NCI-H460 (cell line): ENCODE data around the gene GLIS1. TPM values are rescaled to one million over a fixed set of nuclear protein-coding genes. Genes with fewer than 3 reads are reported as not detected.
"Not testable (repeated sequence)": the region's sequence is repeated elsewhere in the genome, so short reads cannot be mapped to it uniquely, and the experiment has no call there.

Source experiments
- DNase-seq: peaks from one replicate; pipeline ENCODE4 v3.0.0-alpha.2; 2016; ENCODE audit warnings: low read depth; ENCODE audit errors: extremely low read depth
- polyA plus RNA-seq: library from polyadenylated mRNA; depleted of rRNA; stranded (reverse); fragments of >200 nt; gene quantifications from 2 replicates; pipeline ENCODE4 v1.2.3, GENCODE V29; 2014; cell fraction: nucleus; rRNA removed
- total RNA-seq: library from RNA; depleted of rRNA; stranded (reverse); fragments of >200 nt; shearing (Covaris generic); gene quantifications from 2 replicates; pipeline ENCODE4 v1.2.3, GENCODE V29; 2014; rRNA removed

Gene GLIS1
- total RNA-seq, result 0.05 and 0.09 TPM in 2 replicates
- polyA plus RNA-seq, result 0.18 and 0.51 TPM in 2 replicates

DNA sequence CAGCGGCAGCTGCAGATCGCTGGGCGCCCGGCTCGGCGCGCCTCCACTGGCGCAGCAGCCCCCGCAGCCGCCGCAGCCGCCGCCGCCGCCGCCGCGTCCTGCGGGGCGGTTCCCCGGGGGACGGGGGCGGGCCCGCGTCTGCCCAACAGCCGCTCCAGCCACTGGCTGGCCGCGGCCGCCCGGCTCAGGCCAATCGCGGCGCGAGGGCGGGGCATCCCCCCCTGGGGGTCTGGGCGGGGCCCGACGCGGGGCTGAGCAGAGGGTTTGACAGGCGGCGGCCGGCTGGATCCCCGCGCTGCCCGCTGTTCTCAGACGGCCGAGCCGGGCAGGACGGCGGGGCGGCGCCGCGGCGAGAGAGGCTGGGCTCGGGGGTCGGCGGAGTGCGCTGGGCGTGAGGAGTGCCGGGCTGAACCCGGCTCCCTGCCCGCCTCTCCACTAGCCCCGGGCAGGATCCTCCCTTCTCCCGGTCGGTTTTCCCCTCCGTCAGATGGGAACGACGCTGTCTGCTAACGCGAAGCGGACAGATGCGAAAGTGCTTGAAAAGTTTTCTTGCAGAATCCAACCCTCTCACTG lies at the start of gene GLIS1:
TSS of gene GLIS1 (minus strand) at position 56 of the 573 bp plus-strand sequence. CDS start 1,100 bp downstream, outside the sequence.
- DNase-seq, result peak; percentile 67

GRCh38 chr1:53787655-53788054 lies 48.7 kb upstream of the GLIS1 start:
- no peak for DNase-seq

DNA sequence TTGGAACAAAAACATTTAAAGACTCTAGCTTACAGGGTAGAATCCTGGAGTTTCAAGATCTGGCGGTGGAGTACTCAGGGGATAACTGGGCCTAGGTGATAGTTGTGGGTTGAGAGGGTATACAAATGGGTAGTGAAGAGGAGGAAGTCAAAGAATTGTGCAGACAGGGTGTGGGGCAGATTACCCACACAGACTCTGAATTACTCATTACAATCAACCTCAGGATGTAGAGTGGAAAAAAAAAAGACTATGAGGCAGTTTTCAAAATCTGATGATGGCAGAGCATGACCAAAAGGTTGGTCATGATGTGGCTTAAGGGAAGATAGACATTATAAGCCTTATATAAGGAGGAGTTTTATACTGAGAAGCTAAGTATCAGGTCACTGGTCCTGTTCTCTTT lies 44.1 kb upstream of the GLIS1 start:
- DNase-seq, result no peak

- DNase-seq, result no peak
These were observed 42.7 kb upstream of the GLIS1 start for GRCh38 chr1:53781654-53782053.

DNA sequence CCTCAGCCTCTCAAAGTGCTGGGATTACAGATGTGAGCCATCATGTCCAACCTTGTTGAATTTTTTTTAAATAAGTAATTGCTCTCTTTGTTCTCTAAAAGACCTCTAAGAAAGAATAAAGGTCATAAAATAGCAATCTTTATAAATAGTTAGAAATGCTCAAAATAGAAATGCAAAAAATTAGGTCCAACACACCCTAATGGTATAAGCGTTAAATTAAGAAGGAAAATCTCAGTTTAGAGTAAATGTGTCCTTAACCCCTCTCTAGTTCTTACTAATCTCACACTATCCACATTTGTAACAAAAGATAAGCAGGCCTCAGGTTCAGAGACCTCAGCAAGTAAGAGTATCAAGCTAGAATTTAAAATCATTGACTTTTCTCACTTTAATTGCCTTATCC lies 38.3 kb upstream of the GLIS1 start:
- no peak for DNase-seq

- DNase-seq, result no peak
These were observed 32.7 kb upstream of the GLIS1 start for GRCh38 chr1:53771648-53772047.

DNA sequence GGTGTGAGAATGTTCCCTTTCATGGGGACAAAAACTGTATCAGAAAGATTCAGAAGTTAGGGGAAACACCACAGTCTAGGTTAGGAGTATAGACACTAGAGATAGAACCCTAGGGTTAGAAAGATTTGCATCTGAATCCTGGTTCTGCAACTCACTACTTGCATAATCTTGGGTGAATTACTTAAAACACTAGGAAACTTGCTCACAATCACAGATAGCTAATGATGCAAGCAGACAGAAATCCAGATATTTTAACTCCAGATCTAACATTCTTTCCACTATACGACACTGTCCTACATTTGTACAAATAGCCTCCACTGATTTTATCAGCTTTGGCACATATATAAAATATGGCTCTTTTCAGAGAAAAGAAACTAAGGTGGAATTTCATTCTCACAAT lies 30.8 kb upstream of the GLIS1 start:
- no peak for DNase-seq

DNA sequence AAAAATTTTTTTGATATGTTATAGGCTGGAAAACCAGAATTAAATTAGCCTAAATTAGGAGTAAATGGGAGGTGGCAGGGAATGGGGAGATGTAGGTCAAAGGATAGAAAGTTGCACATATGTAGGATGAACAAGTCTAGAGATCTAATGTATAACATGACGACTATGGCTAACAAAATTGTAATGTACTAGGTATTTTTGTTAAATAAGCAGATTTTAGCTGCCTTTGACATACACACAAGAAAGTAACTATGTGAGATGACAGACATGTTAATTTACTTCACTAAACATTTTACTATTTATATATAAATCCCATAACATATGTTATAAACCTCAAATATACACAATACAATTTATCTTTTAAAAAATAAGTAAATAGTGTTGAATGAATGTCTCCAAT lies 30.2 kb upstream of the GLIS1 start:
- no peak for DNase-seq

DNA sequence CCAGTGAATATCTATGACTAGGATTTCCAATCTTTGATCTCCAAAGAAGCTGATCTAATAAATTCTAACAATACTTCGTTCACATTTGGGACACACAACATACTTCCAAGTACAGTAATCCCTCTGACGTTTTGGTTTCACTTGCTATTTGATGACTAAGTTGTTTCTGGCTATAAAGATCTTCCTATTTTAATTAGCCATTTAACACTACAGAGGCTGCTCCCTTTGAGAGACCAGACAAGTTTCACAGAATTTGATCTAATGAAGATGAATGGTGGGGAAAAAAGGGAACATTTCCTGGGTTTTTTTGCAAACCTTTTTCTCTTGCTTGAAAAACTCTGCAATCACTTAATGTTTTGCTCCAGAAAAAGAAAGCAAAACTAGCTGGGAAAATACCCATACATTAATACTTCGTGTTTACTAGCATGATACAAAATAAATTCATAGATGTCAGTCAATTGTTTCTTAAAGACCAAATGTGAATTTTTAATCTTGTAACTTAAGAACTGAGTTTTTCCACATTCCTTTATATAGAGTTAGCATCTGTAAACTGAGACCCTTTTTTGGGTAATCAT lies 28.0 kb upstream of the GLIS1 start:
- no peak for DNase-seq

DNA sequence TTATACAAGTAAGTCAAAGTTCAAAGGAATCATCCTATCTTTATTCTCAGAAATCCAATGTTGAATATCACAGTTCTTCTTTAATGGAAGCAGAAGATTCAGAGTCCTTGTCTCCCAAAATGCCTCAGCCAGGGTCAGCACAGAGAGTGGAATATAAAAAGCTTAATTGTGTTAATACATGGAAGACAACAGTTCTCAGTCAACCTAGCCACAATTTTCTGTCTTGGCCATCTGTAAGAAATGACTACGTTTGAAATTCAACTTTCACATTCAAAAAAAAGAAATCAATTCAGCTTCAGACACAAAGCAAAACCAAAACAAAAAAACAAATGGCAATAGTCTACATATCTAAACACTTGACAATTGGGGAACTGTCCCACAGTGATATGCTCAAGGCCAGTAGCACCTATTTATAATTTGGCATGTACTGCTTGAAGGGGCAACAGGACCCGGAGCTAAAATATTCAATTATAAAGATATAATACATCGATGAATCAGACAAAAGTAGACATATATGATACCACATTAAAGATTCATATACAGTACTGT lies 27.3 kb upstream of the GLIS1 start:
- no peak for DNase-seq

- DNase-seq, result no peak
These were observed 26.7 kb upstream of the GLIS1 start for GRCh38 chr1:53765657-53766056.

DNA sequence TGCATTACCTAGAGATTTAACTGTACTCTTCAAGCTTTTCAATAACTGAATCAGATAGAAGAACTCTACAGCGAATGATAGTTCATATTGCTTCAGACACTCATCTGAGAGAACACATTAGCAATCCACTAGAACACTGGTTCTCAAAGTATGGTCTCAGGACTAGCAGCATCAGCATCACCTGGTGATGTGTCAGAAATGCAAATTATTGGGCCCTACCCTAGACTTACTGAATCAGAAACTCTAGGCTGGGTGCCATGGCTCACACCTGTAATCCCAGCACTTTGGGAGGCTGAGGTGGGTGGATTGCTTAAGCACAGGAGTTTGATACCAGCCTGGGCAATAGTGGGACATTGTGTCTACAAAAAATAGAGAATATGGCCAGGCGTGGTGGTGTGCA lies 24.9 kb upstream of the GLIS1 start:
- no peak for DNase-seq

DNA sequence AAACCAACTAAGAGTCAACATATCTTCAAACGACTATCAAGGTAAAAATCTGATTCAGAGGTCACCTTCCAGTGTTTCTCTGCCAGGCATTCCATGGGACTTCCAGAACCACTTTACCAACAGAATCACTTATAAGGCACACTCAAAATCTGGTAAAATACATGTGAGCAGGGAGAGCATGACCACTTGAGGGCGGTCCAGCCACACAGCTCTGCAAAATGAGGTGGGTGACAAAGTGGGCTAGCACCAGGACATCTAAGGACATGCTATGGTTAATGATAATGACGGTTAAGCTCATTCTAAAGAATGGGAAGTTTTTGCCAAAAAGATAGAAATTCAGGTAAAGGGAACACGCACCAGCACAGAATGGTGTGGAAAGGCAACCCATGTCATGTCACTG lies 24.5 kb upstream of the GLIS1 start:
- no peak for DNase-seq

- DNase-seq, result not testable (repeated sequence)
These were observed 21.5 kb upstream of the GLIS1 start for GRCh38 chr1:53760497-53760896.

DNA sequence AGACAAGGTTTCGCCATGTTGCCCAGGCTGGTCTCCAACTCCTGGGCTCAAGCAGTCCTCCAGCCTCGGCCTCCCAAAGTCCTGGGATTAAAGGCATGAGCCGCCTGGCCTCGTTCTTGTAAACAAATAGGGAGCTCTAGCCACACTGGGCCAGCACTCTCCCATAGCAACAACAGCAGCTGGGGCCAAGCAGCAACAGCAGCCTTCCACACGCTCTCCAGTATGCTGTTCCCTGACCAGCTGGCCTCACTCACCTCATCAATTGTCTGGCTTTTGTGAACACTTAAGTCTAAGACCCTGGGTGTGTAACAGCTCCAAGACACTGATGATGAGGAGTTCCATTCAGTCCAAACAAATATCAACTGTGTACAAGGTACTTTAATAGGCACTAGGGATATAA lies 16.9 kb upstream of the GLIS1 start:
- DNase-seq, result no peak

DNA sequence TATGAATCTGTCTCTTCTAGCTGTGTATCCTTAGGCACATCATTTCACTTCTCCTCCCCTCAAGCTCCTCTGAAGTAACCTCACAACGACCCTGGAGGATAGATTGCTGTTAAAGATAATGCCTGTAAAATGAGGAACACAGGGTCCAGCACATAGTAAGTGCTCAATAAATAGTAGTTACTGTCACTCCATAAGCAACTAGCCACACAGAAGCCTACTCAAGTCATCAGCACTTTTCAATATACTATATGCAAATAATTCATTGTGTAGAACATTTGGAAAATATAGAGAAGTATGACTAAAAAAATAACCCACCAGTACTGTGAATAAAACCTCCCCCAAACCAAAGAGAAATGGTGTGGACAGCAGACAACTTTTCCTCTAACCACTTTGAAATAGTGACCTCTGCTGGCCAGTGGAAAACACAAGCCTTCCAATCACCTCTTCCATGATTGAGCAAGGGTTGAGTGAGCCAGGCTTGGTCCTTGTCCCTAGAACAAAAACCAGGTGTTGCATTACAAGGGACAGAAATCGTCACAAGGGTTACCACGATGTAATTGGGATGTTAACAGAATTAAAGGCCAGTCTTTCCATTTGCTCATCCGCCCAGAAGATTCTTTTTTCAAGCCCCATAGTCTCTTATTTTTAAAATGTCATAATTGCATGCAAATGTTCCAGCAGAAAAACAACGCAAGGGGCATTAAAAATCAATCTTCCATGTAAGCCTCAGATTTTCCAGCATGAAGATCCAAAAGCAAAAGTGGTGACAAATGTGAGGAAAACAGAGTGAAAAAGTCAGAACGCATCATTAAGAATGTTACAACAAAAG lies 15.7 kb upstream of the GLIS1 start:
- DNase-seq, result peak; percentile 41

DNA sequence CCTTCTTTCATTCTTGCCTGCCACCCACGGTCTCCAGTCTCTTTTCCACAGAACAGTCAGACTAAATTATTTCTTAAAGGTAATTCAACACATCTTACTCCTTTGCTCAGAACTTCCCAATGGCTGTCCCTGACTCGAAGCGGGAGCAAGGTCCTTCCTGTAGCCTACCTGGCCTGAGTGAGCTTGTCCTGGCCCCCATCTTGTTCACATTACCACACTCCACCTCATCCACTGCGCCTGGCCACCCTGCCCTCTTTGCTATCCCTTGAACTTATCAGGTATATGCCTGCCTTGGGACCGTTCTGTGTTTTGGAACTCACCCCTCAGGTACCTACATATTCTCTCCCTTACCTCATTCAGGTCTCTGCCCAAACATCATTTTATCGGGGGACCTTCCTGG lies 13.3 kb upstream of the GLIS1 start:
- no peak for DNase-seq

- DNase-seq, result no peak
These were observed 8.9 kb upstream of the GLIS1 start for GRCh38 chr1:53747841-53748240.

- DNase-seq, result no peak
These were observed 1.7 kb upstream of the GLIS1 start for GRCh38 chr1:53740621-53741105.

- no peak for DNase-seq
These were observed 507 bp downstream of the GLIS1 start for GRCh38 chr1:53738205-53739108.
